ENCODE measurements around the gene ADAMTS5.

- TF ChIP-seq, protein P1, sequence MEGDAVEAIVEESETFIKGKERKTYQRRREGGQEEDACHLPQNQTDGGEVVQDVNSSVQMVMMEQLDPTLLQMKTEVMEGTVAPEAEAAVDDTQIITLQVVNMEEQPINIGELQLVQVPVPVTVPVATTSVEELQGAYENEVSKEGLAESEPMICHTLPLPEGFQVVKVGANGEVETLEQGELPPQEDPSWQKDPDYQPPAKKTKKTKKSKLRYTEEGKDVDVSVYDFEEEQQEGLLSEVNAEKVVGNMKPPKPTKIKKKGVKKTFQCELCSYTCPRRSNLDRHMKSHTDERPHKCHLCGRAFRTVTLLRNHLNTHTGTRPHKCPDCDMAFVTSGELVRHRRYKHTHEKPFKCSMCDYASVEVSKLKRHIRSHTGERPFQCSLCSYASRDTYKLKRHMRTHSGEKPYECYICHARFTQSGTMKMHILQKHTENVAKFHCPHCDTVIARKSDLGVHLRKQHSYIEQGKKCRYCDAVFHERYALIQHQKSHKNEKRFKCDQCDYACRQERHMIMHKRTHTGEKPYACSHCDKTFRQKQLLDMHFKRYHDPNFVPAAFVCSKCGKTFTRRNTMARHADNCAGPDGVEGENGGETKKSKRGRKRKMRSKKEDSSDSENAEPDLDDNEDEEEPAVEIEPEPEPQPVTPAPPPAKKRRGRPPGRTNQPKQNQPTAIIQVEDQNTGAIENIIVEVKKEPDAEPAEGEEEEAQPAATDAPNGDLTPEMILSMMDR (IDR thresholded peaks at IDR 0.05; ENCODE audit: insufficient read depth, low read length, poor library complexity, severe bottlenecking) = no peak
- no peak for TF ChIP-seq EZH2phosphoT487 (conservative IDR thresholded peaks at IDR 0.05; ENCODE audit: low read length)
Observed at GRCh38 chr21:26925122-26925521, 41.8 kb downstream of the ADAMTS5 start.
